K562 (cell line): Measurements from ENCODE around the gene PRSS57. TPM values are rescaled to one million over a fixed set of nuclear protein-coding genes. Genes with fewer than 3 reads are reported as not detected.
A peak's percentile ranks its signal among the peaks of the same experiment; 100 is the strongest.

Source experiments
- ATAC-seq: fragments of 200-7000 bp; cut with Tn5 transposase; 3 replicates; pipeline ENCODE4 v1.9.1; 2020; ENCODE audit warnings: moderate library complexity
- BruUV-seq: library from RNA; stranded (reverse); fragments of 400-500 nt; replicated peaks from 2 replicates; lab custom pipeline; 2021; lab: Mats Ljungman, UMichigan
- CTCF ChIA-PET: fragments of 300-600 bp; formaldehyde crosslinking; extraction: SDS; loops from one replicate; lab custom pipeline; 2021; ENCODE audit warnings: low intra/inter-chr PET ratio; lab: Yijun Ruan, JAX
- POLR2A ChIA-PET: fragments of 300-600, 350-650 bp; sonication (Branson Sonifier 250); formaldehyde crosslinking; extraction: SDS; loops from one replicate; lab custom pipeline; 2021; ENCODE audit warnings: antibody characterized with exemption, inconsistent platforms; lab: Yijun Ruan, JAX
- DNase-seq, 4 experiments: peaks; one replicate each; pipeline versions ENCODE4 v3.0.0 to v3.0.0-alpha.2; 2011 to 2018; ENCODE audit warnings: low spot score in 3 of 4, mixed read lengths in 3 of 4; ENCODE audit errors: extremely low read depth in 1 of 4
- FAIRE-seq: peaks from 2 replicates; lab custom pipeline; 2011; peaks lifted over from hg19 to GRCh38; lab: Jason Lieb, UNC
- H2AFZ ChIP-seq: 2 replicates; pipeline ENCODE4 v1.6.0; 2011; ENCODE audit warnings: low read depth, low read length, control low read depth, inconsistent platforms
- H3K27ac ChIP-seq: fragments of 200-600 bp; 3 replicates; pipeline ENCODE4 v1.8.0; 2011; ENCODE audit warnings: low read depth, mild to moderate bottlenecking, control low read depth, inconsistent platforms, low read length, moderate library complexity, mixed read lengths; ENCODE audit errors: extremely low read depth
- H3K27me3 ChIP-seq, 2 experiments: fragments of 300-600 bp in 1 of 2; 2 replicates in 1 of 2; 3 replicates in 1 of 2; pipeline versions ENCODE4 v1.6.0 to v1.8.0; 2011; ENCODE audit warnings: inconsistent platforms in 2 of 2, low read length in 2 of 2, mild to moderate bottlenecking in 1 of 2, mixed read lengths in 1 of 2, moderate library complexity in 1 of 2; ENCODE audit not compliant: control insufficient read depth in 2 of 2, insufficient read depth in 2 of 2
- H3K36me3 ChIP-seq: fragments of 300-600 bp; 3 replicates; pipeline ENCODE4 v1.8.0; 2011; ENCODE audit warnings: mild to moderate bottlenecking, low read length, inconsistent platforms; ENCODE audit not compliant: control insufficient read depth, insufficient read depth
- H3K4me1 ChIP-seq, 2 experiments: fragments of 200-600 bp in 1 of 2; replicated peaks in 1 of 2; 2 replicates in 1 of 2; 3 replicates in 1 of 2; pipeline versions ENCODE4 v1.5.1 to v1.8.0; 2011; ENCODE audit warnings: inconsistent platforms in 2 of 2, low read length in 2 of 2, mild to moderate bottlenecking in 1 of 2, mixed read lengths in 1 of 2, moderate library complexity in 1 of 2; ENCODE audit not compliant: control insufficient read depth in 2 of 2, insufficient read depth in 2 of 2
- H3K4me2 ChIP-seq: 2 replicates; pipeline ENCODE4 v1.6.1; 2011; ENCODE audit warnings: low read length, control low read depth, inconsistent platforms, mixed read lengths; ENCODE audit not compliant: insufficient read depth
- H3K4me3 ChIP-seq: fragments of 200-600 bp; sonication (generic), shearing (Covaris generic); 2 replicates; pipeline ENCODE4 v1.5.1; 2016; ENCODE audit warnings: control low read depth, inconsistent platforms
- H3K79me2 ChIP-seq: fragments of 200-600 bp; 3 replicates; pipeline ENCODE4 v1.8.0; 2011; ENCODE audit warnings: low read length, inconsistent platforms; ENCODE audit not compliant: control insufficient read depth, insufficient read depth
- H3K9ac ChIP-seq, 2 experiments: 2 replicates each; pipeline versions ENCODE4 v1.6.0 to v1.6.1; 2011; ENCODE audit warnings: low read depth in 2 of 2, low read length in 2 of 2, control low read depth in 1 of 2, inconsistent platforms in 1 of 2, mild to moderate bottlenecking in 1 of 2, mixed read lengths in 1 of 2; ENCODE audit not compliant: insufficient read depth in 1 of 2
- H3K9me1 ChIP-seq: one replicate; pipeline ENCODE4 v1.6.0; 2011; ENCODE audit warnings: inconsistent platforms, mild to moderate bottlenecking, low read length, moderate library complexity; ENCODE audit not compliant: control insufficient read depth, insufficient read depth
- H3K9me3 ChIP-seq: replicated peaks from 2 replicates; pipeline ENCODE4 v1.5.1; 2011; ENCODE audit warnings: low read depth, low read length, inconsistent platforms; ENCODE audit not compliant: control insufficient read depth, insufficient read depth
- H4K20me1 ChIP-seq: replicated peaks from 2 replicates; pipeline ENCODE4 v1.6.1; 2011; ENCODE audit warnings: low read length, inconsistent platforms, mixed read lengths; ENCODE audit not compliant: control insufficient read depth, insufficient read depth
- CUX1 ChIP-seq: fragments of 200-800 bp; sonication (Bioruptor generic); IDR thresholded peaks from 2 replicates; pipeline ENCODE4 v1.6.1; 2016; ENCODE audit warnings: missing genetic modification characterization, missing compliant biosample characterization
- ZBTB33 ChIP-seq: sonication (generic); formaldehyde crosslinking; IDR thresholded peaks from 2 replicates; pipeline ENCODE4 v1.8.1; 2023; ENCODE audit warnings: mild to moderate bottlenecking, missing genetic modification reagents
- WGBS: fragments of 100-300 bp; shearing (Covaris generic); methylation state at CpG from one replicate; pipeline ENCODE4 v1.1.6; 2016; ENCODE audit warnings: low coverage, mixed read lengths; ENCODE audit not compliant: insufficient coverage; ENCODE audit errors: missing lambda C conversion rate; 5-methylcytosine and 5-hydroxymethylcytosine counted together
- in situ Hi-C: fragments of 300-500 bp; cut with MboI; formaldehyde crosslinking; loops from 4 replicates; pipeline ENCODE4 v1.15.0; 2018; ENCODE audit warnings: inconsistent platforms, mixed read lengths
- intact Hi-C: fragments of 100-400 bp; cut with micrococcal nuclease; formaldehyde crosslinking; loops from 2 replicates; pipeline ENCODE4 v1.14.2; 2022
- polyA plus RNA-seq, 8 experiments: library from polyadenylated mRNA; depleted of rRNA in 4 of 8; stranded (reverse) in 5 of 8; unstranded in 3 of 8; fragments of >200 nt; fragmentation: Nextera tagmentation in 2 of 8; fragmentation: Illumina TruSeq in 1 of 8; extraction: Ambion mirVana in 2 of 8; extraction: Trizol in 1 of 8; gene quantifications; 2 replicates each; pipeline versions ENCODE4 v1.2.1 to v1.2.3, GENCODE V29; 2011 to 2014; ENCODE audit warnings: inconsistent platforms in 1 of 8, missing spikeins in 1 of 8
- total RNA-seq, 7 experiments: library from RNA; depleted of rRNA in 6 of 7; stranded (reverse); fragments of >200 nt in 6 of 7; fragmentation: Illumina TruSeq in 2 of 7; extraction: Trizol in 2 of 7; gene quantifications; 2 replicates each; pipeline versions ENCODE4 v1.2.1 to v1.2.3, GENCODE V29; 2011 to 2021; ENCODE audit warnings: low replicate concordance in 1 of 7

PRSS57 gene
- total and polyA plus RNA-seq, 9 of the 15 experiments (the other 6 are each of a cell fraction or from before 2014, with no cell fraction given): 0.06 to 2.5 (median 1.3) TPM; not detected in 3

DNA sequence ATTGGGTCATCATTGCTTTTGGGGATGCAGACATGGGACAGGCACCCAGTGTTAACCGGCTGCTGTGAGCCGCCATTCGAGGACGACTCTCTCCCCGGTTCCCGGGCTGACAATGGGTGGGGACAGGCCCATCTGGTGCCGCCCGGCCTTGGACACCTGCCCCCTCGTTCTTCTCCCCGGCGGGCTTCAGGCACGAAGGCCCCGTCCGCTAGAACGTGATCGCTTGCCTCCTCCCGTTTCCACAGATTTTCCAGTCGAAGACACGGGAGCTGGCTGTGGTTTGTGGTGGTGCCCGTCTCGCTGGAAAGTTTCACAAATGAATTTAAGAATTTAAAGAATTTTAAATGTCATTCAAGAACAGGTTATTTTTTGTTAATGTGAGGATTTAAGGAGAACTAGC lies 15.5 kb upstream of the PRSS57 start:
- intact Hi-C loops: no loop called here
- no peak for FAIRE-seq
- ATAC-seq: no peak
- Histone ChIP-seq H3K9me3 (peaks cover 1% of the 10 kb centered on the region; the same call in 1 of the 2 replicates), H4K20me1 (no peaks in the 10 kb centered on the region), H3K4me3 (no peak overlapping the region), H3K4me2 (no peak overlapping the region), H3K9me1 (no peaks in the 10 kb centered on the region), H3K79me2 (no peaks in the 10 kb centered on the region), H2AFZ (no peak overlapping the region), H3K27me3 (no peaks in the 10 kb centered on the region), H3K9ac (no peak overlapping the region), H3K36me3 (no peaks in the 10 kb centered on the region), H3K27ac (no peak overlapping the region), H3K4me1 (peaks cover 5 to 27% of the 10 kb centered on the region in 2 experiments; a peak in 3 of 5 replicates)
- TF ChIP-seq ZBTB33 (CRISPR knock-in tag): peak; percentile 61; the same call in 1 of the 2 replicates
- no peak for TF ChIP-seq CUX1
- no peak for DNase-seq
- 71% methylated on average over 18 of the region's 21 CpGs for WGBS
- ChIA-PET CTCF (no interaction called here), POLR2A (no interaction called here)
- no TSS peak for BruUV-seq
- in situ Hi-C loops: no loop called here
